EH (cell line): ENCODE data around the gene URB1.
"Not testable (repeated sequence)": the region's sequence is repeated elsewhere in the genome, so short reads cannot be mapped to it uniquely, and the experiment has no call there.

Source experiments
- DNase-seq: peaks from one replicate; pipeline ENCODE4 v3.0.0-alpha.2; 2015; ENCODE audit warnings: low read depth

URB1 gene

DNA sequence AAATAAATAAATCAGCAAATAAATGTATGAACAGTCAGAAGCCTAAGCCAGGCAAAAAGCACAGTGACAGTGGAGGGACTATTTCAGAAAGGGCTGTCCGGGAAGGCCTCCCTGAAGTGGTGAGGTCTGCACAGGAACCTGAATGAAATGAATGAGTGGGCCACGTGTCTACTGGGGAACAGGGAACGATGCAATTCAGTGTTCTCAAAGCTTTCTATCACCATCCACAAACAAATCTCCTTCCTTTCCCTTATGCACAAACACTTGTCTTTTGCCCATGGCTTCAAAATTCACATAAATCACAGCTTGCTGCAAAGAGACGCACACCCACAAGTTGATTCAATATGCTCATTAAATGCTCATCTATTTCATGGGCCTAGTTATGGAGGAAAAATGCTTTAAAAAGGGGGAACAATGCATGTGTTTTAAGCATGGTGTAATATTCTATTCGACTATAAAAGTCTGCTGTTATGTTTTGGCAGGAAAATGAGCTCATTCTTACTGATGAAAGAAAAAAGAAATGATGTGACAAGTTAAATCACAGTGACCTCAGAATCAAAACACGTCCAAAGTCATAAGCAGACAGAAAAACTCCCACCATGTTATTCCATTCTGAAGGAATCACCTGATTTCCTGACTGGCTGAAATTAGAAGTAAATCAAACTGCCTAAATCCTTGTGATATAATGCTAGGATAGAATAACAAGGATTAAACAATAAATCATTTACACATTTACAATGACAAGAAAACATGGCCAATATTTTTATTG lies 21.6 kb downstream of the URB1 start:
- DNase-seq, result no peak

DNA sequence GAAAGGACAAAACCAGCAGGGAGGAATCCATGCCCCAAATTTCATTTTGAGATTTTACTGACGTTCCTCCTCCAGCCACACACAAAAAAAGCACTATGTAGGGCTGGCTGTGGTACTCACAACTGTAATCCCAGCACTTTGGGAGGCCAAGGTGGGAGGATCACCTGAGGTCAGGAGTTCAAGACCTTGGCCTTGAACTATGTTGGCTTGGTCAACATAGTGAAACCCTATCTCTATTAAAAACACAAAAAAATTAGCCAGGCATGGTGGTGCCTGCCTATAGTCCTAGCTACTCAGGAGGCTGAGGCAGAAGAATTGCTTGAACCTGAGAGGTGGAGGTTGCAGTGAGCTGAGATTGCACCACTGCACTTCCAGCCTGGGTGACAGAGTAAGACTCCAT lies 23.9 kb downstream of the URB1 start:
- DNase-seq, result not testable (repeated sequence)

DNA sequence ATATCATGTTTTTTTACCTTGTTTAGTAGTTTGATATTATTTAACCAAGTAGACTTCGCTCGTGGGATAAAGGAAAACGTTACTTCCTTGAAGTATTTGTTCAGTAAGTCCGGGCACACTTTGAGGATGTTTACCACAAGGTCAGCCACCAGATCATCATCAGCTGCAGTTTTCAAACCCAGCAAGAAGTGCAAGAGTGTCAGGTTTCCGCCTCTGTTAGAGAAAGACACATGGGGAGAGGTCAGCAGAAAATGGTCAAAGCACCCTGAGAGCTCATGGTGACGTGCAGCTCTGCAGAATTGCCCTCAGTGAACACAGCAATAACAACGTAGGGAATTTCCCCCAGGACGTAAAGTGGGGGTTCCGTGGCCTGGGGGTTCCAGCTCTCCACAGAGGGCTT lies 24.4 kb downstream of the URB1 start:
- no peak for DNase-seq

DNA sequence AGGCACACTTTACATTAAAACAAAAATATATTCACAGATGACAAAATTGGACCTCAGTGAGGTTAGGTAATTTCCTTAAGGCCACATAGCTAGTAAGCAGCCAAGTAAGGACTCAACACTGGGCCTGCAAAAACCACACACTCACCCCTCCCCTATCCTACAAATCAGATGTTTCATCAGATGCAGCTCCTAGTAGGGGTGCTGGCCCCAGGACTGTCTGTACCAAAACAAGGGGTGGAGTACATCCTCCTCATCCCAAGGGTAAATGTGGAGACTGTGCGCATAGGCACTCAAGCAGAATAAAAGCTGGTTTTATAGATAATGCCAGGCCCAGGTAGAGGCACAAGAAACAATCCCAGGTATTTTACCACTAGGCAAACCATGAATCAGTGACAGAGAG lies 25.7 kb downstream of the URB1 start:
- DNase-seq, result no peak

DNA sequence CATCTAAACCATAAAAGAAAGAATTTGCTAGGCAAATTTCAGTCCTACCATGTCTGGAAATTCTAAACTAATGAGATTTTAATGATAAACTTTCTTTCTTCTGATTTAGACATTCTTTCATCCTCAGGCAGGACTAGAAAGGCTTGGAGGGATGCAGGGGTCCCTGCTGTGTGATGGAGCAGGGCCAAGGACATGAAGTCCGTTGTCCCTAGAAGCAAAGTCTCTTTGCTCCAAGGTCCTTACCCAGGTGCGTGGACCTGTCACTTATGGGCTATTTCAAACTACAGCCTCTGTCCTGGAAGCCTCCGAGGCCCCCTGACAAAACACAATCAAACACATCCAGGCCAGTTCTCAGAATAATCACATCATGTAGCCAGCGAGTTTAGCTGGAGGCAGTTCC lies 26.6 kb downstream of the URB1 start:
- DNase-seq, result no peak

DNA sequence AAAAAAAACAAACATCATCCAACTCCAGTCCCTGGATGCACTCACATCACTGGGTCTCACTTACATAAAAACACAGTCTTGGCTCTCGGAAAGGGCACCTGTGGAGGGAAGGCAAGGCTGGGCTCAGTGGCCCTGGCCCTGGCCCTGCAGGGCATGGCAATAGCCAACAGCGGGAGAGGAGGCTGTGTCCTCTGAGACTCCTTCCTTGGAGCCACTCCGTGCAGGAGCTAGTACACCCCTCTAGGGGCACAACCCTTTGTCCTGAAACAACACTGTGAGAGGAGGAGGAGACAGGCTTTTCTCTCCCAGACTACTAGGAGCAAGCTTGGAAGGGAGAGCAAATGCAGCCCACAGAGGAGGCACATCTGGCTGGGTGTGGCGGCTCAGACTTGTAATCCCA lies 28.0 kb downstream of the URB1 start:
- no peak for DNase-seq

DNA sequence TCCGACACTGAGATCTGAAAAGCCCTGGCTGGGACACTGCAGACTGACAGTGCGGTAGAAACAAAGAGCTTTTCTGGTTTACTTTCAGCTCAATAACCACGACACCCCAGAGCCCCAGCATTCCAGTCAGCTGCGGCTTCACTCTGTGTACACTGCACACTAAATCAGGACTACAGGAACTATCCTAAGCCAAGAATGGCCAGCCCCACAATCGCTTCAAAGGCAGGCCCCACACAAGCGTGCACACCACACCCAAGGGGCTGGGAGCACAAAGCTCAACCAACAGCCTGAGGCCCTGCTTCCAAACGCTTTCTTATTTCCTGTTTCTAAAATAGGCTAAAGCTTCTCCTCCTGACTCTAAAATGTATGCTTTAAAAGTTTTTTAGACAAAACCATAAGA lies 28.4 kb downstream of the URB1 start:
- DNase-seq, result peak; percentile 33

DNA sequence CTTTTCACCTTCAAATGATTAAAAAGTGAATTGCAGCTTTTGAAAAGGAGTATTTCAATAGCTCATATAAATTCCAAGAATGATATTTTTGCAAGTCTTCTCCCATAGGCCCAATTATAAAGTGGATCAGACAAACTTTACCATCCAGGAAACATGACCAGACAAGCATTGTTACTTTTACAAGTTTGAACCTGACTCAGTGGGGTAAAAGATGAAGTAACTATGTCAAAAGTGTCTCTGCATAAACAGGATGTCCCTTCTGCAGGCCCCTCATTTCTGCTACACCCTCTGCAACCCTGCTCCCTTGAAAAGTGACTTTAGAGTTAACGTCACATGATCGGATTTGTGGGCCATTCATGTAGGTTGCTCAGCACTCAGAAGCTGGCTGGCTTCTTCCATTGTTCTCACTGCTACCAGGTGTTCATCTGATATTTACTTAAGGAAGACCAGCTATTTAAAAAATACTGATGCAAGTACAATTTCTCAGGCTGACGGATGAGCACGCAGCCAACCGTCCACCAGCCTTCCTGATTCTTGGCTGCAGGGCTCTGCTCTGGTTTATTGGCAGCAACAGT lies 32.3 kb downstream of the URB1 start:
- no peak for DNase-seq

DNA sequence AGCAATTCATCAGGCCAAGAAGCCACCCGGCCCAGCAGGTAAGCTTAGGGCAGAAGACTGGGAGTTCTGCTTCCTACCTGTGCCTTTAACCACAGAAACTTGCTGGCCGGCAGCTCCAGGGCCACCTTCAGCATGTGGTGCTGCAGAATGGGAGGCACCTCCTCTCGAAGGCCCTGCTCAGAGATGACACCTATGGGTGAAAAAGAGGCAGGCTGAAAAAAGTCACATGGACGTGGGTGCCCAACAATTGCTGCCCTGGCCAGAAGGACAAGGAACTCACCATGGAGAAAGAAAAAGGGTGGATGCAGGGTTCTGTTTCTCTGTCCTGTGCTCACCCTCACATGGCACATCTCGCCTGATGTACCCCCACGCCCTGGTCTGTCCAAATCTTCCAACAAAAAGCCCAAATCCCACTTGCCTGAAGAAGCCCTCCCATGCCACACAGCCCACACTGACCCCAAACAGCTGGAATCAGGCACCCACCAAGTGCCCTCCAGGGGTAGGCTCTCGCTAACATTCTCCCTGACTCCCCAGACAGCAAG lies 33.0 kb downstream of the URB1 start:
- DNase-seq, result peak; percentile 18

DNA sequence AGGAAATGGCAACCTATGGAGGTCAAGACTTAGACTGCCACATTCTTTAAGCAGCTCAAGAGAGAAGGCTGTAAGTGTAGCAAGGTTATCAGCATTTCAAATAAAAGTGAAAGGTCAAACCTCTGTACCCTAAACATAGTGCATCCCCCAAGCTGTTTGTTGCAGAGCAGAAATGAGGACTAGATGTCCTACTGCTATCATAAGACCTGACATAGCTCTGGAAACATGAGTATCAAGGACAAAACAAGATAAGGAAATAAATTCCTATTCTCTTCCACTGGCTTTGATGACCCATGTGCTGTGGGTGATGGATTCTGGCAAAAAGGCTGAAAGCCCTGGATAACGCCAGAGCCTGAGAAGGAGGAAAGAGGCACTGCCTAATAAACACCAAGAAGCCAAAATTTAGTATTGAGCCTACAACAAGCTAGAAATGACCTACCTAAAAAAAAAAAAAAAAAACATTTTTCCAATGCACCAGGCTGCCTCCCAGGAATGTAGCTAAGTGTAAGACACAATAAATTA lies 35.9 kb downstream of the URB1 start:
- no peak for DNase-seq

DNA sequence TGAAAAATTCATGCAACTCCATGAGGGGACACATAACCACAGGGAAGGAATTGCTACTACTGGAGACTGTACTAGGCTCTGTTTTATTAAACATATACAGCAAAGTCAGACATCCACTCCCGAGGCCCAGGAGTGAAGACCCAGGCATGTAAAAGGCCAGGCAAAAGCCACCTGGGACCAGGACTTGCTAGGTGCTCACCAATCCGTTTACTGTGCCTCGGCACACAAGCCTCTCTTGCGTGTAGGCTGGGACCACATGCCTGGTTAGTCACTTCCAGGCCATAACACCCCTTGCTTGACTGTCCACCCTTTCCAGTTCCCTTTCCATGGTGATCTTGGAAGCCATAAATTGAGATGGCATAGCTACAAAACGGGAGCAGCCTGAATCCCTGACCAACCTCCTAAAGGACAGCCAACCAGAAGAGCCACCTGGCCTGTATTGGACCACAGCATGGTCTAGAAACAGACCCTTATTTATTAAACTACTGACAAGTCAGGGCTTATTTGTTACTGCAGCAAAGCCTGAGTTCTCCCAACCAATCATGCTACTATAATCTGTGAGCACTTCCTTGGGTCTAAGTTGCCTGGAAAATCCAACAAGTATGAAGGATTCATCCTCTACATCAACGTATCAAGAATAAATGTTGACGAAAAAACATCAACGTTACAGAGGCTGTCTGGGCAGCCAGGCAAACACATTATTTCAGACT lies 39.7 kb downstream of the URB1 start:
- DNase-seq, result no peak

DNA sequence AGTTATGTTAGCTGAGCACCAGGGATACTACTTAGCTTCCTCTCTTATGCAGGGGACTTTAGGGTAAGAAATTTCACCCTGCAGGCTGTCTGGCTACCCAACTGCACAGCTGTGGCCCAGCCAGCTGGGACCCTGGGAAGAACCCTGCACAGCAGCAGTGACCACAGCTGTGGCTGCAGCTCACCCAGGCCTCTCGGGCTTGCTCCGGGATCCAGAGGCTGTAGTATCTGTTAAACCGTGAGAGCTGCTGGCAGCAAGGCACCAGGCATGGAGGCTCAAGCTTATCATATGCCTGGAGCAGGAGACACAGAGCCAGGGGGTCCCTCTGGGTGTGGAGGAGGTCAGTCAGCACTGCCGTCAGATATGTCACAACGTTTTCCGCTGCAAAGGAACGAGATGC lies 40.3 kb downstream of the URB1 start:
- DNase-seq, result no peak

DNA sequence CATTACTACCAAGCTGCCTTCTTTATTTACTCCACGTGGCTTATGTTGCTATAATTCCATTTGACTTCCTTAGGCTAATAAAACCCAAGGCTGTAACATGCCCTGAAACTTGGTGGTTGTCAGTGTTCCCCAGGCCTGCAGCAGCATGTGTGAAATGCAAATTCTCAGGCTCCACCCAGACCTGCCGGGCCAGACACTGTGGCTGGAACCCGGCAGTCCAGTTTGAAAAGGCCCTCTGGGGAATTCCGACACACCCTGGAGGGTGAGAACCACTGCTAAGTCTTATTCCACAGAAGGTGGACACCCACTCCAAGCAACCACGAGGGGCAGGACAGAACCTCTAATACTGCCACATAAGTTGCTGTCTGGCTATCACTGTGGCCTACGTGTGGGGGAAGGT lies 41.4 kb downstream of the URB1 start:
- no peak for DNase-seq

DNA sequence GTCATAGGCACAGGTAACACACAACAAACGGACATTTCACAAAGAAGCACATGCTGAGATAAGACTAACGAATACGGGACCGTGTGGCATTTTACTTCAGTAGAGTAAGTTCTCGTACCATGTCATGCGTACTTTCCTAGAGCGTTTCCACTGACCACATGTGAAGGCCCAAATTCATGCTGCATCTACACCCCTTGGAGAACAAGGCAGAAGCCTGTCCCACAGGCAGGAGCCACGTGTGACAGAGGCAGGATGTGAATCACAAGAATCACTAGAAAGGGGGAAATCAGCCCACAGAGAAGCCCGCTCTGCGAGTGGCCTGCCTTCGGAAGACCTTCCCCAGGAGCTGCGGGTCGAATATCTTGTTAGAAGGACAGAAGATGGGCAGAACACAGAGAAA lies 41.8 kb downstream of the URB1 start:
- DNase-seq, result no peak

DNA sequence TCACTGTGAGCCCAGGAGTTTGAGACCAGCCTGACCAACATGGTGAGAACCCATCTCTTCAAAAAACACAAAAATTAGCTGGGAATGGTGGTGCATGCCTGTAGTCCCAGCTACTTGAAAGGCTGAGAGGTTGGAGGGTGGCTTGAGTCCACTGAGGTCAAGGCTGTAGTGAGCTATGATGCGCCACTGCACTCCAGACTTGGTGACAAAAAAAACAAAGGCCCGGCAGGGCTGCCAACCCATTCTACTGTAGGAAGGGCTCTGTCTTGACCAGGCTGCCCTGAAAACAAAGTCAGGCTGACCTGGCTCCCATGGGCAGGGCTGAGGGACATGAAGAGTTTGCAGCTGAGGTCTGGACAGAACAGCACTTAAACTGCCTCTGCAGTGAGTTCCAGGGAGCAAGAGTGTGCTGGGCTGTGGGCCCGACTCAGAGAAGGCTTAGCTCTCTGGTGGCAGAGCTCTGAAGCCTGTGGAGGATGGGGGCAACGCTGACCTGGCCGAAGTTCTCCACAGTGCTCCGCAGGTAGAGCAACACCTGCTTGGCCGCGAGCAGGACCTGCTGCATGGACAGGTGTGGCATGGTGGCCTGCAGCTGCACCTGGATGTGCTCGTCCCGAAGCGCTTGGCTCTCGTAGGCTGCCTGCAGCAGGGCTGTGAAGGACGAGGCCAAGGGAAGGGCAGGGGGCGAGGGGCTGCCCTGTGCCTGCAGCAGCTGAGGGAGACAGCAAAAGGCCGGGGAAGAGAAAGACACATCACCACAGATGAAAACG lies 42.4 kb downstream of the URB1 start:
- DNase-seq, result no peak

DNA sequence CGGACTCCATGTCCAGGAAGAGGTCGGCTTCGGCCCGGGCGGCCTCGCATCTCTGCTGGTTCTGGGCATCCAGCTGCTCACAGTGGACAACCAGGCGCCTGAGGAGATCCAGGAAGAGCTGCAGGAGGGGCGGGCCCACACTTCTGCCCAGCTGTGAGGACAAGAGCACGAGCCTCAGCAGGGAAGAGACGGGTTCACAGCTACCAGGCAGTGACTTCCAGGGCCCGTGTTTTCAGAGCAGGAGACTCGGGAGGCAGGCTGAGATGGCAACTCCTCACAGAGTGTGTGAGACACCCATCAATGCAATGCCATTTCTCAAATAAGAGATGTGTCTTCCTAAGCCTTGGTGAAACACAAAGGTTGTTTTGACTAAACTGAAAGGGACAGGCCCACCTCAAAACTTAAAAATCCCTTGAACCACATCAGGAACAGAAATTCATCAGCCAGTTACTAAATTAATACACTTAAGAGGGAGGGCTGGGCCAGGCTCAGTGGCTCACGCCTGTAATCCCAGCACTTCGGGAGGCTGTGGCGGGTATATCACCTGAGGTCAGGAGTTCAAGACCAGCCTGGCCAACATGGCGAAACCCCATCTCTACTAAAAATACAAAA lies 43.4 kb downstream of the URB1 start:
- no peak for DNase-seq

DNA sequence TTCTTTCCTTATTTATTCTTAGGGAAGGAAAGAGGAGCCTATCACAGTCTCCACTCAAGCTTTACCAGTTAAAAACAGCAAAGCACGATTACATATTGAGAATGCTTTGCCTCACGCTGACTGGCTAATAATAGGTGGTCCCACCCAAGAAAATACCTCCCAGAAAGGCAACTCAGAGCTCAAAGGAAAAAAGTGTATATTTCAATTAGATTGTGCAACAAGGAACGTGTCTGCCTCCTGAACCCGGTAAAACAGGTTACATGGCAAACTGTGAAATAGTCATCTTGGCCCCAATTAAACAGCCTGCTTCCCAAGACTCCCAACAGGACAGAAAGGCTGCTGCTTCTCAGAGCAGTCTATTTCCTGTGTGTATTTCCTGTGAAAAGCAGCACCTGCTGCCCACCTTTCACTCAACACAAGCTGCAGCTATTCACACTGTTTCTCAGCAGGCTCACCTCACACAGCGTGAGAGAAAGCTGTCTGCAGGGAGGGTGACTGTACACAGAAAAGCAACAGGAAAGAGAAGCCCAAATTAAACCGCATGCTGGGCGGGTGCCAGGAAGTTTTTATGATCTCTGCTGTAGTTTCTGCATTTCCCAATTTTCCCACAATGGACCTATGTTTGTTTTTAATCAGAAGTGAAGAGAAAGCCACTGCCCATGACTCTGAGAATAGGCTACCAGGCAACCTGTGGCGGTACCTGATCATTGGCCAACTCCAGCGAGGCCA lies 44.0 kb downstream of the URB1 start:
- DNase-seq, result no peak

DNA sequence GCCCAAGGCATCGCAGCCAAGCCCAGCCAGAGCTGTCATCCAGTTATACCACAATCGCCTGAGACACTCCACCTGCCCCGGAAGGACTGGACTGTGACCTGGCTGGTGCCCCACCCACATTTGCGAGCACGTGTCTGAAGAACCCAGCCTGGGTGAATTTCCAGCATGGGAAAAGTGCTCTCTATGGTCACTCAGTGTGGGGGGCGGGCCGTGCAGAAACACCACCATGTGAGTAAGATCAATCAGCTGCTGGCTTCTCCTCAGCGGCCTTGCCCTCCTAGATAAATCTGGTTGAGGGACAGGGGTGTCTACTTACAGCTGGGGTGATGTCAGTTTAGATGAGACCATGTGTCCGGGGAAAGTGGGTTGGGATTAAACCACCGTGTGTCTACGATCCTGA lies 44.8 kb downstream of the URB1 start:
- DNase-seq, result no peak

DNA sequence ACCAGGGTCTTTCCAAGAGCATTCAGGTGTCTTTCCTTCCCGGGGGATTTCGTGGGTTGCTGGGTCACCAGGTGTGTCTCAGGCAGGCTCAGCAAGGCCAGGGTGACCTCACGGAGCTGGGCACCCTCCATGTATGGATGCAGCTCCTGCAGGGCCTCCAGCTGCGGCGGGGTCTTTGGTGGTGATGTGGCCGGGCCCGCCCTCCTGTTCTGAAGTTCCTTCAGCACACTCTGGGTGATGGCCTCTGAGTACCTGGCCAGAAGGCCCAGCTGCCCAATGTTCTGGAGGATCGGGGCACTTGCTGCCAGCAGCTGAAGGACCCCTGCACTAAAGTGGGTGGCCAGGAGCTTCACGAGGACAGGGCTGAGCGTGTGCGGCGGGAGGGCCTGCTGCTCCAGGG lies 45.5 kb downstream of the URB1 start:
- DNase-seq, result no peak

DNA sequence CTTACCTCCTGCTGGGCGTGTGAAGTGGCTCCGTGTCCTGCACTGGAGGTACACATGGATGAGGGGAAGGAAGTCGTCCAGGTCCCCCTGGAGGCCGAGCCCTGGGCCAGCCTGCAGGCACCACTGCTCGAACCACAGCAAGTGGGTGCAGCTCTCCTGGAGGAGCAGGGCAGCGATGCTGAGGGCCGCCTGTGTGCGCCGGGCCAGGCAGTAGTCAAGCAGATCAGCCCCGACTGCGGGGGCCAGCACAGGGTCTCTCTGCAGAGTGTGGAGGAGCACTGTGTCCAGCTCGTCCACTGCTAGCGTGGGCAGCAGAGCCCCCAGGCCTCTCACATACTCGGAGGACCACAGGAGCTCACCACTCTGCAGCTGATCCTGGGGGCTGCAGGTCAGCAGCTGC lies 45.9 kb downstream of the URB1 start:
- DNase-seq, result no peak
